Suprapubic skin (tissue), 4 donors: Measurements from ENCODE around the gene LACTB.

ENCODE experiments used
- CTCF ChIP-seq, 2 donors: fragments of 200-600 bp in 1 of 2; fragments of 450-650 bp in 1 of 2; sonication (generic) in 1 of 2; IDR thresholded peaks; one replicate each; pipeline ENCODE4 v1.5.1; 2016 to 2019; ENCODE audit warnings: antibody characterized with exemption in 2 of 2, mild to moderate bottlenecking in 1 of 2, moderate library complexity in 1 of 2
- EP300 ChIP-seq: sonication (generic); formaldehyde crosslinking; IDR thresholded peaks from one replicate; pipeline ENCODE4 v1.6.1; 2017; ENCODE audit warnings: antibody characterized with exemption
- POLR2A ChIP-seq, 2 donors: fragments of 450-650 bp; IDR thresholded peaks; one replicate each; pipeline ENCODE4 v1.6.1; 2017; ENCODE audit warnings: antibody characterized with exemption in 2 of 2, mild to moderate bottlenecking in 2 of 2, moderate library complexity in 2 of 2
- POLR2AphosphoS5 ChIP-seq, 3 donors: sonication (generic); formaldehyde crosslinking; IDR thresholded peaks; one replicate each; pipeline ENCODE4 v1.6.1; 2017; ENCODE audit warnings: antibody characterized with exemption in 3 of 3

GRCh38 chr15:63089260-63090043 lies 32.2 kb upstream of the LACTB start:
- TF ChIP-seq CTCF (IDR thresholded peaks at IDR 0.05) (no peak), POLR2A (IDR thresholded peaks at IDR 0.05) (no peak), POLR2AphosphoS5 (IDR thresholded peaks at IDR 0.05) (no peak), EP300 (no peak)
